Liver (tissue), 9 donors: ENCODE results near the gene SAT1. TPM values are rescaled to one million over a fixed set of nuclear protein-coding genes. Genes with fewer than 3 reads are reported as not detected.

ENCODE experiments used
- DNase-seq: peaks from one replicate; pipeline ENCODE4 v3.0.0-alpha.2; 2017; ENCODE audit warnings: low spot score
- H3K27ac ChIP-seq, 2 donors: one replicate each; pipeline ENCODE4 v1.7.0; 2013; ENCODE audit warnings: inconsistent platforms in 2 of 2, low read length in 2 of 2, control low read depth in 1 of 2, low read depth in 1 of 2, mild to moderate bottlenecking in 1 of 2
- H3K27me3 ChIP-seq, 4 donors: one replicate each; pipeline versions ENCODE4 v1.6.1 to v1.7.0; 2013; ENCODE audit warnings: low read length in 3 of 4, inconsistent platforms in 1 of 4, mild to moderate bottlenecking in 1 of 4, moderate library complexity in 1 of 4; ENCODE audit not compliant: control insufficient read depth in 4 of 4, insufficient read depth in 4 of 4
- H3K36me3 ChIP-seq, 4 donors: one replicate each; pipeline versions ENCODE4 v1.6.1 to v1.7.0; 2013; ENCODE audit warnings: low read length in 3 of 4, mild to moderate bottlenecking in 3 of 4, low read depth in 1 of 4, moderate library complexity in 1 of 4; ENCODE audit not compliant: control insufficient read depth in 4 of 4, insufficient read depth in 3 of 4
- H3K4me1 ChIP-seq, 4 donors: one replicate each; pipeline versions ENCODE4 v1.6.1 to v1.7.0; 2013; ENCODE audit warnings: low read length in 3 of 4, mild to moderate bottlenecking in 3 of 4, moderate library complexity in 1 of 4; ENCODE audit not compliant: control insufficient read depth in 4 of 4, insufficient read depth in 4 of 4
- H3K4me3 ChIP-seq, 3 donors: one replicate each; pipeline versions ENCODE4 v1.6.1 to v1.7.0; 2013; ENCODE audit warnings: low read length in 3 of 3, control low read depth in 1 of 3, low read depth in 1 of 3, mild to moderate bottlenecking in 1 of 3
- H3K9ac ChIP-seq, 2 donors: one replicate each; pipeline ENCODE4 v1.7.0; 2013; ENCODE audit warnings: low read length in 2 of 2, mild to moderate bottlenecking in 2 of 2, moderate library complexity in 2 of 2, control low read depth in 1 of 2, low read depth in 1 of 2
- H3K9me3 ChIP-seq, 4 donors: one replicate each; pipeline versions ENCODE4 v1.6.1 to v1.7.0; 2013; ENCODE audit warnings: low read length in 3 of 4; ENCODE audit not compliant: control insufficient read depth in 4 of 4
- ATF3 ChIP-seq: IDR thresholded peaks from 2 replicates; pipeline ENCODE4 v1.6.1; 2016; ENCODE audit warnings: antibody characterized with exemption
- EGR1 ChIP-seq, 2 donors: IDR thresholded peaks; 2 replicates each; pipeline ENCODE4 v1.6.1; 2016 to 2018; ENCODE audit warnings: antibody characterized with exemption in 2 of 2, low read depth in 2 of 2
- FOXA1 ChIP-seq: IDR thresholded peaks from 2 replicates; pipeline ENCODE4 v1.6.1; 2016; ENCODE audit warnings: antibody characterized with exemption
- FOXA2 ChIP-seq: IDR thresholded peaks from 2 replicates; pipeline ENCODE4 v1.6.1; 2016; ENCODE audit warnings: antibody characterized with exemption
- HNF4G ChIP-seq: IDR thresholded peaks from 2 replicates; pipeline ENCODE4 v1.6.1; 2016; ENCODE audit warnings: antibody characterized with exemption
- JUND ChIP-seq, 2 donors: IDR thresholded peaks; 2 replicates each; pipeline ENCODE4 v1.6.1; 2016; ENCODE audit warnings: antibody characterized with exemption in 2 of 2
- MAX ChIP-seq: IDR thresholded peaks from 2 replicates; pipeline ENCODE4 v1.6.1; 2016; ENCODE audit warnings: antibody characterized with exemption
- NR2F2 ChIP-seq: IDR thresholded peaks from 2 replicates; pipeline ENCODE4 v1.6.1; 2016; ENCODE audit warnings: antibody characterized with exemption
- RAD21 ChIP-seq, 2 donors: IDR thresholded peaks; 2 replicates each; pipeline ENCODE4 v1.6.1; 2016; ENCODE audit warnings: antibody characterized with exemption in 2 of 2, mild to moderate bottlenecking in 2 of 2
- REST ChIP-seq: IDR thresholded peaks from 2 replicates; pipeline ENCODE4 v1.6.1; 2016; ENCODE audit warnings: antibody characterized with exemption, mild to moderate bottlenecking
- RXRA ChIP-seq, 2 donors: IDR thresholded peaks; 2 replicates each; pipeline ENCODE4 v1.6.1; 2017 to 2018; ENCODE audit warnings: antibody characterized with exemption in 2 of 2, mild to moderate bottlenecking in 1 of 2
- SP1 ChIP-seq: IDR thresholded peaks from 2 replicates; pipeline ENCODE4 v1.6.1; 2018; ENCODE audit warnings: antibody characterized with exemption, mild to moderate bottlenecking
- TAF1 ChIP-seq: conservative IDR thresholded peaks from 2 replicates; pipeline ENCODE4 v1.6.1; 2016; ENCODE audit warnings: antibody characterized with exemption, mild to moderate bottlenecking
- YY1 ChIP-seq: IDR thresholded peaks from 2 replicates; pipeline ENCODE4 v1.6.1; 2016; ENCODE audit warnings: antibody characterized with exemption, mild to moderate bottlenecking
- ZBTB33 ChIP-seq: IDR thresholded peaks from 2 replicates; pipeline ENCODE4 v1.6.1; 2016; ENCODE audit warnings: antibody characterized with exemption
- WGBS: extraction: QIAGEN DNeasy Blood & Tissue Kit; methylation state at CpG from one replicate; pipeline ENCODE4 v1.1.7; 2013; 5-methylcytosine and 5-hydroxymethylcytosine counted together
- polyA plus RNA-seq, 2 donors: library from polyadenylated mRNA; stranded (reverse) in 1 of 2; unstranded in 1 of 2; fragments of 200-250 nt in 1 of 2; fragments of >200 nt in 1 of 2; fragmentation: Nextera tagmentation in 1 of 2; extraction: Ambion mirVana in 1 of 2; gene quantifications; one replicate each; pipeline versions ENCODE4 v1.2.1 to v1.2.3, GENCODE V29; 2013 to 2015
- total RNA-seq, 2 donors: library from RNA; depleted of rRNA; stranded (reverse); fragments of >200 nt; gene quantifications; one replicate each; pipeline ENCODE4 v1.2.3, GENCODE V29; 2014
- donor health status: healthy.
- donor health status: healthy.
- donor health status: healthy.
- donor health status: healthy.
- donor health status: healthy.

The SAT1 gene
- total and polyA plus RNA-seq, 4 donors, result 105 to 780 (median 296) TPM

GRCh38 chrX:23826216-23826615 is 43.2 kb downstream of the SAT1 start (continued):
- TF ChIP-seq REST (no peak), JUND (IDR thresholded peaks at IDR 0.05) (no peak), RXRA (IDR thresholded peaks at IDR 0.05) (no peak), FOXA2 (no peak), HNF4G (no peak), SP1 (no peak), FOXA1 (no peak), EGR1 (IDR thresholded peaks at IDR 0.05; ENCODE audit: low read depth in 2 of 2) (no peak)

- TF ChIP-seq ZBTB33, result no peak
- TF ChIP-seq TAF1, result no peak
- TF ChIP-seq FOXA2, result no peak
- no peak for TF ChIP-seq EGR1 (IDR thresholded peaks at IDR 0.05; ENCODE audit: low read depth in 2 of 2)
- TF ChIP-seq JUND (IDR thresholded peaks at IDR 0.05), result no peak
- no peak for TF ChIP-seq ATF3
- no peak for TF ChIP-seq HNF4G
- TF ChIP-seq YY1, result no peak
- no peaks in the 10 kb centered on the region for H3K9me3 ChIP-seq
- no peak for DNase-seq
- no peaks in the 10 kb centered on the region for H3K36me3 ChIP-seq
- H3K9ac ChIP-seq, result no peak overlapping the region
- no peak overlapping the region for H3K27ac ChIP-seq
- H3K27me3 ChIP-seq, result peaks cover 0 to 3% (median 0%) of the 10 kb centered on the region in 4 donors
- no peak overlapping the region for H3K4me3 ChIP-seq
- peaks cover 0 to 3% (median under 1%) of the 10 kb centered on the region in 4 donors for H3K4me1 ChIP-seq
Measured at GRCh38 chrX:23826653-23827052, 43.7 kb downstream of the SAT1 start.

- Histone ChIP-seq H3K4me3 (no peak overlapping the region), H3K36me3 (no peaks in the 10 kb centered on the region), H3K4me1 (peaks cover 0 to 3% (median under 1%) of the 10 kb centered on the region in 4 donors), H3K9me3 (no peaks in the 10 kb centered on the region), H3K27ac (no peak overlapping the region), H3K27me3 (peaks cover 0 to 3% (median 0%) of the 10 kb centered on the region in 4 donors), H3K9ac (no peak overlapping the region)
- TF ChIP-seq RXRA (IDR thresholded peaks at IDR 0.05) (no peak), NR2F2 (no peak), REST (no peak), ATF3 (no peak), JUND (IDR thresholded peaks at IDR 0.05) (no peak), MAX (no peak), RAD21 (IDR thresholded peaks at IDR 0.05) (no peak), ZBTB33 (no peak)
- DNase-seq, result no peak
- WGBS, result 78% methylated on average over 5 of the region's 5 CpGs
Measured at GRCh38 chrX:23828881-23829280, 45.9 kb downstream of the SAT1 start.
